Transverse colon (tissue), 4 donors: Measurements from ENCODE around the gene H2BK1. TPM values are rescaled to one million over a fixed set of nuclear protein-coding genes. Genes with fewer than 3 reads are reported as not detected.

ENCODE experiments used
- DNase-seq: peaks from one replicate; pipeline ENCODE4 v3.0.0-alpha.2; 2019
- H3K27ac ChIP-seq, 4 donors: fragments of 200-600 bp; sonication (generic); 2 replicates each; pipeline ENCODE4 v1.5.1; 2016 to 2018; ENCODE audit warnings: inconsistent platforms in 4 of 4
- H3K27me3 ChIP-seq: fragments of 200-600 bp; sonication (generic); 2 replicates; pipeline ENCODE4 v1.5.1; 2017; ENCODE audit warnings: inconsistent platforms
- H3K36me3 ChIP-seq, 4 donors: fragments of 200-600 bp; sonication (generic); 2 replicates each; pipeline ENCODE4 v1.5.1; 2017 to 2019; ENCODE audit warnings: inconsistent platforms in 4 of 4
- H3K4me1 ChIP-seq, 4 donors: fragments of 200-600 bp; sonication (generic); 2 replicates each; pipeline ENCODE4 v1.5.1; 2017 to 2020; ENCODE audit warnings: inconsistent platforms in 4 of 4
- H3K4me3 ChIP-seq, 4 donors: fragments of 200-600 bp; sonication (generic); 1 replicate in 1 of 4; 2 replicates in 3 of 4; pipeline versions ENCODE4 v1.5.1 to v1.6.1; 2017 to 2019; ENCODE audit warnings: inconsistent platforms in 4 of 4
- H3K9me3 ChIP-seq, 2 donors: fragments of 200-600 bp; sonication (generic); 2 replicates each; pipeline ENCODE4 v1.5.1; 2017 to 2019; ENCODE audit warnings: inconsistent platforms in 2 of 2
- EP300 ChIP-seq: sonication (generic); formaldehyde crosslinking; IDR thresholded peaks from one replicate; pipeline ENCODE4 v1.6.1; 2017; ENCODE audit warnings: antibody characterized with exemption, low read depth
- POLR2A ChIP-seq: fragments of 450-650 bp; IDR thresholded peaks from one replicate; pipeline ENCODE4 v1.6.1; 2016; ENCODE audit warnings: antibody characterized with exemption, mild to moderate bottlenecking, moderate library complexity
- POLR2AphosphoS5 ChIP-seq, 3 donors: sonication (generic); formaldehyde crosslinking; IDR thresholded peaks; one replicate each; pipeline ENCODE4 v1.6.1; 2016; ENCODE audit warnings: antibody characterized with exemption in 3 of 3
- WGBS, 2 donors: methylation state at CpG; one replicate each; pipeline ENCODE4 v1.1.5; 2018; ENCODE audit warnings: low coverage in 1 of 2; 5-methylcytosine and 5-hydroxymethylcytosine counted together
- in situ Hi-C, 4 donors: fragments of 200-750 bp; cut with MboI; loops; one replicate each; pipeline versions ENCODE4 v1.15.0 to v1.15.1; 2017; ENCODE audit warnings: low sequenced_read_pairs in 3 of 4, low pct_ligation_motif_present in 1 of 4, low pct_unique_long_range_greater_than_20kb in 1 of 4
- intact Hi-C: fragments of 100-400 bp; cut with DNase I; formaldehyde crosslinking; loops from one replicate; pipeline ENCODE4 v1.15.1; 2023; ENCODE audit warnings: low total_unique reads
- total RNA-seq, 4 donors: library from RNA; depleted of rRNA; stranded (reverse); fragments of >200 nt; gene quantifications; one replicate each; pipeline ENCODE4 v1.1.0, GENCODE V29; 2016
- TF ChIP-seq, protein P1 (sequence below), 5 experiments: fragments of 200-600 bp in 3 of 5; fragments of 450-650 bp in 2 of 5; sonication (generic) in 3 of 5; IDR thresholded peaks; 1 replicate in 2 of 5; 2 replicates in 3 of 5; pipeline ENCODE4 v1.5.1; 2016 to 2017; ENCODE audit warnings: antibody characterized with exemption in 5 of 5, inconsistent platforms in 3 of 5, mild to moderate bottlenecking in 2 of 5, moderate library complexity in 1 of 5

H2BK1 gene
- total RNA-seq, 4 donors from 2014 or later: not detected

DNA sequence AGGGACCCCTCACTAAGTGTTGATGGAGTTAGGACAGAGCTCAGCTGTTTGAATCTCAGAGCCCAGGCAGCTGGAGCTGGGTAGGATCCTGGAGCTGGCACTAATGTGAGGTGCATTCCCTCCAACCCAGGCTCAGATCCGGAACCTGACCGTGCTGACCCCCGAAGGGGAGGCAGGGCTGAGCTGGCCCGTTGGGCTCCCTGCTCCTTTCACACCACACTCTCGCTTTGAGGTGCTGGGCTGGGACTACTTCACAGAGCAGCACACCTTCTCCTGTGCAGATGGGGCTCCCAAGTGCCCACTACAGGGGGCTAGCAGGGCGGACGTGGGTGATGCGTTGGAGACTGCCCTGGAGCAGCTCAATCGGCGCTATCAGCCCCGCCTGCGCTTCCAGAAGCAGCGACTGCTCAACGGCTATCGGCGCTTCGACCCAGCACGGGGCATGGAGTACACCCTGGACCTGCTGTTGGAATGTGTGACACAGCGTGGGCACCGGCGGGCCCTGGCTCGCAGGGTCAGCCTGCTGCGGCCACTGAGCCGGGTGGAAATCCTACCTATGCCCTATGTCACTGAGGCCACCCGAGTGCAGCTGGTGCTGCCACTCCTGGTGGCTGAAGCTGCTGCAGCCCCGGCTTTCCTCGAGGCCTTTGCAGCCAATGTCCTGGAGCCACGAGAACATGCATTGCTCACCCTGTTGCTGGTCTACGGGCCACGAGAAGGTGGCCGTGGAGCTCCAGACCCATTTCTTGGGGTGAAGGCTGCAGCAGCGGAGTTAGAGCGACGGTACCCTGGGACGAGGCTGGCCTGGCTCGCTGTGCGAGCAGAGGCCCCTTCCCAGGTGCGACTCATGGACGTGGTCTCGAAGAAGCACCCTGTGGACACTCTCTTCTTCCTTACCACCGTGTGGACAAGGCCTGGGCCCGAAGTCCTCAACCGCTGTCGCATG is 27.2 kb upstream of the H2BK1 start:
- DNase-seq: no peak
- H3K27ac ChIP-seq: no peak overlapping the region
- peaks cover 8 to 15% (median 14%) of the 10 kb centered on the region in 4 donors for H3K4me1 ChIP-seq
- no peak overlapping the region for H3K4me3 ChIP-seq
- intact Hi-C loops: no loop called here
- in situ Hi-C loops: no loop called here
- H3K9me3 ChIP-seq: no peaks in the 10 kb centered on the region
- TF ChIP-seq POLR2AphosphoS5 (IDR thresholded peaks at IDR 0.05) (no peak), POLR2A (no peak), EP300 (no peak)
- TF ChIP-seq, protein P1, sequence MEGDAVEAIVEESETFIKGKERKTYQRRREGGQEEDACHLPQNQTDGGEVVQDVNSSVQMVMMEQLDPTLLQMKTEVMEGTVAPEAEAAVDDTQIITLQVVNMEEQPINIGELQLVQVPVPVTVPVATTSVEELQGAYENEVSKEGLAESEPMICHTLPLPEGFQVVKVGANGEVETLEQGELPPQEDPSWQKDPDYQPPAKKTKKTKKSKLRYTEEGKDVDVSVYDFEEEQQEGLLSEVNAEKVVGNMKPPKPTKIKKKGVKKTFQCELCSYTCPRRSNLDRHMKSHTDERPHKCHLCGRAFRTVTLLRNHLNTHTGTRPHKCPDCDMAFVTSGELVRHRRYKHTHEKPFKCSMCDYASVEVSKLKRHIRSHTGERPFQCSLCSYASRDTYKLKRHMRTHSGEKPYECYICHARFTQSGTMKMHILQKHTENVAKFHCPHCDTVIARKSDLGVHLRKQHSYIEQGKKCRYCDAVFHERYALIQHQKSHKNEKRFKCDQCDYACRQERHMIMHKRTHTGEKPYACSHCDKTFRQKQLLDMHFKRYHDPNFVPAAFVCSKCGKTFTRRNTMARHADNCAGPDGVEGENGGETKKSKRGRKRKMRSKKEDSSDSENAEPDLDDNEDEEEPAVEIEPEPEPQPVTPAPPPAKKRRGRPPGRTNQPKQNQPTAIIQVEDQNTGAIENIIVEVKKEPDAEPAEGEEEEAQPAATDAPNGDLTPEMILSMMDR (IDR thresholded peaks at IDR 0.05): no peak
- no peaks in the 10 kb centered on the region for H3K27me3 ChIP-seq
- peaks cover 0 to 27% (median 4%) of the 10 kb centered on the region in 4 donors for H3K36me3 ChIP-seq
- 91% methylated on average over 32 of the region's 44 CpGs; no CpG with 5 or more reads in 1 of the 2 donors for WGBS, 2 donors

DNA sequence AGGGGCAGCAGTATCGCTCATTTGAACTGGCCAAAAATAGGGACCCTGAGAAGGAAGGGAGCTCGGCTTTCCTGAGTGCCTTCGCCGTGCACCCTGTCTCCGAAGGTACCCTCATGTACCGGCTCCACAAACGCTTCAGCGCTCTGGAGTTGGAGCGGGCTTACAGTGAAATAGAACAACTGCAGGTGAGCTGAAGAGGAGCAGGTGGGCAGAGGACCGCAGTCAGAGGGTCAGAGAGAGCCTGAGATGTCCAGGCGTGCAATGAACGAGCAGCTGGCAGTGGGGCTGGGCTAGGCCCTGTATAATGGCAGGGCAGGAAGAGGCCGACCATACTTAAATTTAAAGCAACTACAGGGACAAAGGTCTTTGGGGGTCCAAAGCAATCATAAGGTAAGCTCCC is 26.1 kb upstream of the H2BK1 start:
- intact Hi-C loops: no loop called here
- in situ Hi-C loops: no loop called here
- 92 to 94% methylated on average over 11 to 13 of the region's 13 CpGs for WGBS, 2 donors
- Histone ChIP-seq H3K27me3 (no peaks in the 10 kb centered on the region), H3K36me3 (peaks cover 0 to 27% (median 4%) of the 10 kb centered on the region in 4 donors), H3K4me1 (peaks cover 13 to 21% (median 17%) of the 10 kb centered on the region in 4 donors), H3K9me3 (no peaks in the 10 kb centered on the region), H3K27ac (no peak overlapping the region), H3K4me3 (no peak overlapping the region)
- DNase-seq: no peak
- TF ChIP-seq, protein P1 (IDR thresholded peaks at IDR 0.05): no peak
- TF ChIP-seq POLR2AphosphoS5 (IDR thresholded peaks at IDR 0.05) (no peak), POLR2A (no peak), EP300 (no peak)

DNA sequence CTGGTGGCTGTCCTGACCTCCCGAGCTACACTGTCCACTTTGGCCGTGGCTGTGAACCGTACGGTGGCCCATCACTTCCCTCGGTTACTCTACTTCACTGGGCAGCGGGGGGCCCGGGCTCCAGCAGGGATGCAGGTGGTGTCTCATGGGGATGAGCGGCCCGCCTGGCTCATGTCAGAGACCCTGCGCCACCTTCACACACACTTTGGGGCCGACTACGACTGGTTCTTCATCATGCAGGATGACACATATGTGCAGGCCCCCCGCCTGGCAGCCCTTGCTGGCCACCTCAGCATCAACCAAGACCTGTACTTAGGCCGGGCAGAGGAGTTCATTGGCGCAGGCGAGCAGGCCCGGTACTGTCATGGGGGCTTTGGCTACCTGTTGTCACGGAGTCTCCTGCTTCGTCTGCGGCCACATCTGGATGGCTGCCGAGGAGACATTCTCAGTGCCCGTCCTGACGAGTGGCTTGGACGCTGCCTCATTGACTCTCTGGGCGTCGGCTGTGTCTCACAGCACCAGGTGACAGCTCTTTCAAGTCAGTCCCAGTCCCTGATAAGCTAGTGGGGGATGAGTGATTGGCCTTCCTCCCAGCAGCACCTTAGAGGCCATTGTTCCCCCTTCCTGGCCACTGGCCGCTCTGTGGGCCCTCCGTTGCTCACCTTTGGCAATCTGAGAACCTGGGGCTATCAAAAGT is 25.0 kb upstream of the H2BK1 start:
- Histone ChIP-seq H3K27ac (no peak overlapping the region), H3K36me3 (peaks cover 0 to 27% (median 4%) of the 10 kb centered on the region in 4 donors), H3K4me1 (peaks cover 14 to 24% (median 17%) of the 10 kb centered on the region in 4 donors), H3K27me3 (no peaks in the 10 kb centered on the region), H3K4me3 (no peak overlapping the region), H3K9me3 (no peaks in the 10 kb centered on the region)
- no peak for DNase-seq
- intact Hi-C loops: no loop called here
- in situ Hi-C loops: no loop called here
- TF ChIP-seq POLR2AphosphoS5 (IDR thresholded peaks at IDR 0.05) (no peak), POLR2A (no peak), EP300 (no peak)
- TF ChIP-seq, protein P1 (IDR thresholded peaks at IDR 0.05): no peak
- 90 to 93% methylated on average over 2 to 28 of the region's 28 CpGs for WGBS, 2 donors

DNA sequence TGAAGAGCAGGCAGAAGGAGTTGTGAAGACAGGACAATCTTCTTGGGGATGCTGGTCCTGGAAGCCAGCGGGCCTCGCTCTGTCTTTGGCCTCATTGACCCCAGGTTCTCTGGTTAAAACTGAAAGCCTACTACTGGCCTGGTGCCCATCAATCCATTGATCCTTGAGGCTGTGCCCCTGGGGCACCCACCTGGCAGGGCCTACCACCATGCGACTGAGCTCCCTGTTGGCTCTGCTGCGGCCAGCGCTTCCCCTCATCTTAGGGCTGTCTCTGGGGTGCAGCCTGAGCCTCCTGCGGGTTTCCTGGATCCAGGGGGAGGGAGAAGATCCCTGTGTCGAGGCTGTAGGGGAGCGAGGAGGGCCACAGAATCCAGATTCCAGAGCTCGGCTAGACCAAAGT is 23.5 kb upstream of the H2BK1 start:
- TF ChIP-seq EP300 (no peak), POLR2A (no peak), POLR2AphosphoS5 (IDR thresholded peaks at IDR 0.05) (no peak)
- TF ChIP-seq, protein P1 (IDR thresholded peaks at IDR 0.05): no peak
- no peaks in the 10 kb centered on the region for H3K9me3 ChIP-seq
- peaks cover 14 to 24% (median 17%) of the 10 kb centered on the region in 4 donors for H3K4me1 ChIP-seq
- H3K27me3 ChIP-seq: no peaks in the 10 kb centered on the region
- in situ Hi-C loops (no loop called here), intact Hi-C loops (no loop called here)
- DNase-seq: no peak
- peak overlapping the region in 1 of 4 donors; percentile 98 for H3K4me3 ChIP-seq
- 93% methylated on average over 9 of the region's 9 CpGs; no CpG with 5 or more reads in 1 of the 2 donors for WGBS, 2 donors
- H3K36me3 ChIP-seq: peaks cover 0 to 22% (median 2%) of the 10 kb centered on the region in 4 donors
- no peak overlapping the region for H3K27ac ChIP-seq
